NT2/D1 (cell line): ENCODE results near the gene ZNF653.

ENCODE experiments used
- DNase-seq: peaks from one replicate; pipeline ENCODE4 v3.0.0-alpha.2; 2011; ENCODE audit warnings: low read depth, low spot score
- H3K27me3 ChIP-seq: 2 replicates; pipeline ENCODE4 v1.6.0; 2011; ENCODE audit warnings: mild to moderate bottlenecking; ENCODE audit not compliant: insufficient read length, insufficient read depth
- H3K36me3 ChIP-seq: 2 replicates; pipeline ENCODE4 v1.6.1; 2011; ENCODE audit warnings: mild to moderate bottlenecking, low read length, mixed read lengths; ENCODE audit not compliant: insufficient read depth, insufficient read length
- H3K4me1 ChIP-seq: 2 replicates; pipeline ENCODE4 v1.5.1; 2011; ENCODE audit not compliant: insufficient read depth, insufficient read length
- H3K4me3 ChIP-seq: 2 replicates; pipeline ENCODE4 v1.5.1; 2011; ENCODE audit warnings: low read depth; ENCODE audit not compliant: insufficient read length
- H3K9ac ChIP-seq: 2 replicates; pipeline ENCODE4 v1.6.0; 2011; ENCODE audit warnings: low read depth; ENCODE audit not compliant: insufficient read length
- H3K9me3 ChIP-seq: 2 replicates; pipeline ENCODE4 v1.5.1; 2011; ENCODE audit warnings: mild to moderate bottlenecking, low read length; ENCODE audit not compliant: insufficient read depth
- SUZ12 ChIP-seq: IDR thresholded peaks from 2 replicates; pipeline ENCODE4 v1.6.1; 2011; ENCODE audit not compliant: insufficient read length, insufficient read depth; ENCODE audit errors: extremely low read depth
- YY1 ChIP-seq: IDR thresholded peaks from 2 replicates; pipeline ENCODE4 v1.6.1; 2011; ENCODE audit not compliant: insufficient read length, insufficient read depth
- ZNF274 ChIP-seq: IDR thresholded peaks from 2 replicates; pipeline ENCODE4 v1.6.1; 2011; ENCODE audit warnings: mild to moderate bottlenecking, low read depth, low read length

The ZNF653 gene

DNA sequence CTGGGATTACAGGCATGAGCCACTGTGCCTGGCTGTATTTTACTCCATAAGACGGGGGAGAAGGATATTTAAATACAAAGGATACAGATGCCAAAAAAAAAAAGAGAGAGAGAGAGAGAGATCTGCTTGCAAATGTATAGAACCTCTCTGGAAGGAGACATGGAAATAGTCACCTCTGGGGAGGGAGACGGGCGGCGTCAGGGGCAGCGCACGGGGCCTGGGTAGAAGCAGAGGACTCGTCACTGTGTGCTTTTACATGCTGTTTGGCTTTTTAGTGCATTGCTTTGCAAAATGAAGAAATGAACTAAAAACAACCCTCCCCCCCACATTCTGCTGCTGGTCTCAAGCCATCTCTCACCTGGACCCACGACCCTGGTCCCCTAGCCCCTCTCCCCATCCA lies 4.8 kb upstream of the ZNF653 start:
- no peak overlapping the region for H3K4me3 ChIP-seq
- peaks cover 16% of the 10 kb centered on the region for H3K4me1 ChIP-seq
- no peaks in the 10 kb centered on the region for H3K9me3 ChIP-seq
- no peaks in the 10 kb centered on the region for H3K27me3 ChIP-seq
- TF ChIP-seq ZNF274 (no peak), SUZ12 (no peak), YY1 (no peak)
- no peak for DNase-seq
- H3K9ac ChIP-seq: no peak overlapping the region
- H3K36me3 ChIP-seq: peaks cover 47% of the 10 kb centered on the region

DNA sequence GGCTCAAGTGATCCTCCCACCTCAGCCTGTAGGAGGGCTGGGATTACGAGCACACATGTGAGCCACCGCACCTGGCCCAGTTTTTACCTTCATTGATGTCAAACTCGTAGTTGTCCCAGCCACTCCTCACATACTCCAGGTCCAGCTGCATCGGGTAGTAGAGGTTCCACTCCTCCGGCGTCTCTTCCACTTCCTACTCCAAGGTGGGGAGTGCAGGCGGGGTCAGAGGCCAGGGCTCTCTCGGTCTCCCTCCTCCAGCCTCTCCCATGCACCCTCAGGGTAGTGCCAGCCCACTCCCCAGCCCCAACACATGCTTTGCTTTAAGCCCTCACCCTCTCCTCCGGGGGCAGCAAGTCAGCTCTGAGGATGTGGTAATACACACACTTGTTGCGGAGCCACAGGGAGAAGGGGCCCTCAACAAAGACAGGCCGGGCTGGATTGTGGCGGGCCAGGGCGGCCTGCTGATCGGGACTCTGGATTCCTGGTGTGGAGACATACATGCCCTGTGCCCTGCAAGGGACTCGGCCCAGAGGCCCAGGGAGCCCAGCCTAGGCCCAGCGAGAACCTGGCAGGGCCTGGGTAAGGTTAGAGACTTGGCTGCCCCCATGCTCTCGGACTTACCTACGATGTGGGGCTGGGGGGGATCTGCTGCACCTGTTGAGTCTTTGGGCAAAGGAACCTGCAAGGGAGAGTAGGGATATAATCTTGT lies 1.9 kb upstream of the ZNF653 start:
- Histone ChIP-seq H3K36me3 (peaks cover 39% of the 10 kb centered on the region), H3K27me3 (no peaks in the 10 kb centered on the region), H3K9ac (peak overlapping the region; percentile 6), H3K4me3 (no peak overlapping the region), H3K9me3 (no peaks in the 10 kb centered on the region), H3K4me1 (peaks cover 20% of the 10 kb centered on the region)
- DNase-seq: no peak
- TF ChIP-seq ZNF274 (no peak), SUZ12 (no peak), YY1 (no peak)

DNA sequence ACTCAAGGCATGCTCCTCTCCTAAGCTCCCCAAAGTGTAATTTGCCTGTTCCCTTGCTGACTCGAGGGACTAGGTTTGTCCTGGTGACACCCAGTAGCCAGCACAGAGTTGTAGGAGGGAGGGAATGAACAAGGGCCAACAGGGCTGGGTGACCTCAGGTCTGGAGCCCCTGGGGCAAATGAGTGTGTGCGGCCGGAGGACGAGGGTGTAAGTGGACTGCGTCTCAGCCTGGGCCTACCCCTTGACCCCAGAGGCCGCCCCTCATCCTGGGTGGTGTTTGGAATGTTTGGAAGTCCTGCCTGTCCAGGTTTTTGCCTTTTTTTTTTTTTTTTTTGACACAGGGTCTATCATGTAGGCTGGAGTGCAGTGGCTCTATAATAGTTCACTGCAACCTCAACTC lies 1.3 kb upstream of the ZNF653 start:
- peaks cover 20% of the 10 kb centered on the region for H3K4me1 ChIP-seq
- DNase-seq: no peak
- peaks cover 34% of the 10 kb centered on the region for H3K36me3 ChIP-seq
- no peak overlapping the region for H3K4me3 ChIP-seq
- no peaks in the 10 kb centered on the region for H3K9me3 ChIP-seq
- peak overlapping the region; percentile 33 for H3K9ac ChIP-seq
- TF ChIP-seq YY1 (no peak), ZNF274 (no peak), SUZ12 (no peak)
- H3K27me3 ChIP-seq: no peaks in the 10 kb centered on the region

DNA sequence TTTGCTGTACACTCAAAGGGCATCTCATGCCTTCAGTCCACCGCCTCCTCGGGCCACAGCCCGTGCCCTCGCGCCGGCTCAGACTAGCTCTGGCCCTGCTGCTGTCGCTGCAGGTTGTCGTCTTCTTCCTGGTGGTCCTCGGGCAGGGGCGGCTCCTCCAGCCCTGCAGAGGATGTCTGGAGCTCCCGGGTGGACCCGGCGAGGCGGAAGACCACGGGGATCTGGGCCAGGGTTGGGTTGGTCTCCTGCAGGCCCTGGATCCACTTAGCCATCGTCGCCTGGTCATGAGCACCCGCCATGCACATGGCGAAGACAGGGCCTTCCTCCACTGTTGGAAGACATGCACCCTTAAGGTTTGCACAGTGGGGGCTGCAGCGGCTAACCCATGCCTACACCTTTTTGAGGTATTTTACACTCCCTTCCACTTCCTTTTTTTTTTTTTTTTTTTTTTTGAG lies 489 bp upstream of the ZNF653 start:
- Histone ChIP-seq H3K4me3 (peak overlapping the region; percentile 85), H3K36me3 (peaks cover 34% of the 10 kb centered on the region), H3K27me3 (no peaks in the 10 kb centered on the region), H3K9me3 (no peaks in the 10 kb centered on the region), H3K4me1 (peaks cover 20% of the 10 kb centered on the region), H3K9ac (peak overlapping the region; percentile 98)
- DNase-seq: no peak
- TF ChIP-seq YY1 (no peak), SUZ12 (no peak), ZNF274 (no peak)

DNA sequence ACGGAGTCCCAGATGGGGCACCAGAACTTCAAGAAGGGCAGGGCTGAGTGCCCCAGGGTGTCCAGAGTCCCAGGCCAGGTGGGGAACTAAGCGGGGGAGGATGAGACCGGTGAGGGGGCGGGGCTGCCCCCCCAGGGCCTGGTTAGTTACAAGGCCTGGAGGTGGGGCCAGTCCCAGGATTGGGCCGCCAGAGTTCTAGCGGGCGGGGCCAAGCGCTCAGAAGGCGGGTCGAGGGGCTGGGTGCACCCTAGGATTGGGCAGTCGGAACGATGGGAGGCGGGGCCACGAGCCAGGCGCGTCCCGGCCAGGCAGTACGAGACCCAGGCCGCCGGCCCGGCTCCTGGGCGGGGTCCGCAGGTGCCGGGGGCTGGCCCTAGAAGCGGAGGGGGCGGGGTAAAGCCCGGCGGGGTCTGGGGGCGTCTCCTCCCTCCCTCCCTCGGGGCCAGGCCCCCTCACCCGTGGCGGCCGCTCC lies 571 bp downstream of the ZNF653 start:
- Histone ChIP-seq H3K9ac (peak overlapping the region; percentile 98), H3K4me1 (peaks cover 20% of the 10 kb centered on the region), H3K4me3 (peak overlapping the region; percentile 85), H3K9me3 (no peaks in the 10 kb centered on the region), H3K27me3 (no peaks in the 10 kb centered on the region), H3K36me3 (peaks cover 26% of the 10 kb centered on the region)
- TF ChIP-seq ZNF274 (no peak), SUZ12 (no peak), YY1 (no peak)
- peak; percentile 93 for DNase-seq

DNA sequence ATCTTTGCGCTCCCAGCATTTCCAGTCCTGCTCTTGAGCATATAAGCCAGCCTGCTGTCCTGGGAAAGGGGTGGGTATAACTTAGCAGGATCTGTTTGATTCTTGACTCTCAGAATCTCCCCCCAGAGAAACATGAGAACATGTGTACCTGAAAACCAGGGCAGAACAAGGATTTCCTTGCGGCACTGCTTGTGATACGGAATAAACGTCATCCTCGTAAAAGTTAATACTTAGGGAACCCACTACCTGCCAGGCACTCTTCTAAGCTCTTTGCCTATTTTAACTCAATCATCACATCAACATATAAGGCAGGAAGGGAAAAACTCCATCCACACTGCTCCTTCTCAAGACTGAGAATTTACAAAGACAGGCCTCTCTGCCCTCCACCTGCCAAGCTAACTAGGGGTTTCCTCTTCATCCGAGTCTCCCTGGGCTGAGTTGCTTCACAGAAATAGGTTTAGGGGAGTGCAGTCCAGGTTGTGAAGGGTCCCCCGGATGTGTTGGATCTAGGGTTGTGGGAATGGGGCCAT lies 1.1 kb downstream of the ZNF653 start:
- Histone ChIP-seq H3K9me3 (no peaks in the 10 kb centered on the region), H3K36me3 (peaks cover 26% of the 10 kb centered on the region), H3K9ac (peak overlapping the region; percentile 68), H3K4me1 (peaks cover 20% of the 10 kb centered on the region), H3K4me3 (peak overlapping the region; percentile 43), H3K27me3 (no peaks in the 10 kb centered on the region)
- DNase-seq: no peak
- TF ChIP-seq ZNF274: no peak
- no peak for TF ChIP-seq YY1
- no peak for TF ChIP-seq SUZ12

DNA sequence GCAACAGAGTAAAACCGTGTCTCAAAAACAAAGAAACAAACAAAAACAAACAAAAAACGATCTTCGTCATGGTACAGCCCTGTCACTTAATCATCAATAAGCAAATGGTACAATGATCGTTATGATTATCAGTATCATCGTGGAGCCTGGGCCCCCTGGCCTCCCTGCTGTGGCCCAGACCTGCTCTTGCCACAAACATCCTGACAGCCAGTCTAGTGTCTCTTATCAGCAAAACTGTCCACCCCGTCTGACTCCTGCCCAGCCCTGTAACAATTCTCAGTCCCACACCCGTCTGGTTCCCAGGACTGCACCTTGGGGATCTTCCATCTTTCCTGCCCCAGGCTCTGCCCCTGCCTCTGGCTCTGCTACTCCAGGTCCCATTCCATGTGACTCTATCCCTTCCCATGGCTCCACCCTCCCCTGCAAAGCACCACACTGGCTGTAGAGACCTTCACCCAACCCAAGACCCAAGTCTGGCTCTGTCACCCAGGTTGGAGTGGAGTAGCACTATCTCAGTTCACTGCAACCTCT lies 5.7 kb downstream of the ZNF653 start:
- Histone ChIP-seq H3K4me1 (peaks cover 9% of the 10 kb centered on the region), H3K9ac (no peak overlapping the region), H3K9me3 (no peaks in the 10 kb centered on the region), H3K4me3 (no peak overlapping the region), H3K36me3 (peaks cover 34% of the 10 kb centered on the region), H3K27me3 (no peaks in the 10 kb centered on the region)
- TF ChIP-seq SUZ12: no peak
- DNase-seq: no peak
